Dermis lymphatic vessel endothelial cell (primary cell): ENCODE data around the gene LGALS8. TPM values are rescaled to one million over a fixed set of nuclear protein-coding genes. Genes with fewer than 3 reads are reported as not detected.

Experiments used
- total RNA-seq: library from RNA; depleted of rRNA; stranded (reverse); fragments of >200 nt; gene quantifications from 2 replicates; pipeline ENCODE4 v1.2.1, GENCODE V29; 2014

The LGALS8 gene
- 154 and 198 TPM in 2 replicates for total RNA-seq

DNA sequence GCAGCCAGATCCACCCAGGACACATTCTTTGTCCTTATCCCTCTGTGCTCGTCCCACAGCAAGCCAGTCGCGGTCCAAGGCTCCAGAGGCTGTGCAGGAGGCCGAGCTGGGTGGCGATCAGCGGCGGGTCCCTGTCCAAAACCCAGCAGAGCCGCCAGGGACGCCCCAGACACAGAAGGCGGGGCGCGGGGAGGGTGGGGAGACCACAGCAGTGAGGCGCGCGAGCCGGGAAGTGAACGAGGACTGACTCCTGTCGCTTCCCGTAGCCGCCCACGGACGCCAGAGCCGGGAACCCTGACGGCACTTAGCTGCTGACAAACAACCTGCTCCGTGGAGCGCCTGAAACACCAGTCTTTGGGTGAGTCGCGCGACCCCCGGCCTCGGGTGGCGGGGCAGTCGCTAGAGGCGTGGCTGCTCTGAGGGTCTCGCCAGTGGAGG, at the start of gene LGALS8:
Gene LGALS8 (plus strand): TSS at position 279 of the 438 bp plus-strand sequence. CDS start 2,089 bp downstream, outside the sequence.

Other genes starting within 250 kb of the LGALS8 start
- gene ERO1B, start 242.0 kb upstream of the LGALS8 start, total RNA-seq: 8.4 and 8.5 TPM in 2 replicates
- gene EDARADD, start 129.7 kb upstream of the LGALS8 start, total RNA-seq: under 0.01 TPM in 1 of 2 replicates, not detected in the other
- 16.7 and 30.8 TPM in 2 replicates for gene HEATR1, start 80.5 kb downstream of the LGALS8 start, total RNA-seq
- gene ACTN2, start 162.5 kb downstream of the LGALS8 start, total RNA-seq: not detected in 2 replicates